HG03196 (cell line): Measurements from ENCODE around the gene PXDN.

ENCODE experiments used
- ATAC-seq: cut with Tn5 transposase; IDR thresholded peaks from one replicate; pipeline ENCODE4 v1.9.1; 2021; ENCODE audit not compliant: unreplicated experiment

Gene PXDN

DNA sequence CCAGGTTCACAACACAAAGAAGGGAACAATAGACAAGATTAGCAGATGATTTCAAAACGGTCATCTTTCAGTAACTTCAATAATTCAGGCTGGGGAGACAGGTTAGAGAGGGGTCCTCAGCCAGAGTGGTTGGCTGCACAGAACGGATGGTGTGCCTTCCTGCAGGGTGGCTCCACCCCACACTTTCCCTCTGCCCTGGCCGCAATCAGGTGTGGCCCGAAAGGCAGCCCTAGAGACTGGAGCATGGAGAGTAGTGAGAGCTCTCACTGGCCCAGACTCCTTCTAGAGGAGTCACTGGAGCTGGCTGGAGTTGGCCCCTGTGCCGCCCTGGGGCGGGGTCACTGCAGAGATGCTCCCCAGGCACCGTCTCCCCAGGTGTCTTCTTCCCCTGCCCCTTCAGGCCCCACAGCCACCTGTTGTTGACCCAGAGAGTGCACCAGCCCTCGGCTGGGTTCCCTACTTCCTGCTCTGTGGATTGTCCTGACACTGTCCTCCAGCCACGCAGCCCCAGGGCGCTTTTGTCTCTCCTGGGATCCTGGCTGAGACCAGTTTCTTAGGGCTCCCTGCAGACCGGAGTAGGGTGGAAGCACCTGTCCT is 126.8 kb downstream of the PXDN start:
- no peak for ATAC-seq

DNA sequence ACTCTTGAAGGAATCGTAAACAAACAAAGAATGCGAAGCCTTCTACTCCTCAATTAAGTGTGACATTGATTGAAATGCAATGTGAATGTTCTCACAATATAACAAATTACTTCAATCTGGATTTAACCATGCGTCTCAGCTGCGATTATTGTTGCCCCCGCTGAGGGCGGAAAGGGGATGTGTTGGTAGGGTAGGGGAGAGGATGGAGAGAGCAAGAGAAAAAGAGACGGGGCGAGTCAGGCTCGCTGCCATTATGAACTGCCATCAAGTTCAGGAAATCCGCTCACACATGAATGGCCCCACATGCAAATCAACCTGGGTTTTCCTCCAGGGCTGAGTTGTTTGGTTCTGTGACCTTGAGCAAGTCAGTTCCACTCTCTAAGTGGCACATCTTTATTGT is 129.8 kb downstream of the PXDN start:
- ATAC-seq: peak; percentile 53

DNA sequence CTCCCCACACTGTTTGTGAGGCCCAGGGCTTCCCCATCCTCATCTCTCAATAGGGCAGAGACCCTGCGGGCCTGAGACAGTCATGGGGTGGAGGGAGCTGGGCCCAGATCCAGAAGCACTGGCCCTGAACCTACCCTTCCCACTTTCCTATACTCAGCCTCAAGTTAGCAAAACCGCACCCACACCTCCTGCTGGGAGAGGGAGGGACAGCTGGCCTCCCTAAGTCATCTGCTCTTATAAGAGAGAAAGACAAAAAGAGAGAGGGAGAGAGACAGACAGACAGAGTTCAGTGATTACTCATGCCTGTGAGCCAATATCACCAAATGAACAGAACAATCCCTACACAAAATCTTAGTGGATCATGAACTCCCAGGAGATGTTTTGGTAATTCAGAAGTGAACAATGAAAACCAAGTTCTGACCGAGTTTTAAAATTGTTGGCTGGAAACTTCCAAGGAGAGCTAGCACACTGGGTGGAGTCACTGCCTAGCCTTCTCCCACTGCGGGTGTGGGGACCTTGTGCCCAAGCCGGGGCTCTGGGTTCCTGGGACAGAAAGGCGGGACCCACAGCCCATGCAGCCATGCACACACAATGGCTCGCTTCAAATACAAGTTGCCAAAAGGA is 130.5 kb downstream of the PXDN start:
- no peak for ATAC-seq

DNA sequence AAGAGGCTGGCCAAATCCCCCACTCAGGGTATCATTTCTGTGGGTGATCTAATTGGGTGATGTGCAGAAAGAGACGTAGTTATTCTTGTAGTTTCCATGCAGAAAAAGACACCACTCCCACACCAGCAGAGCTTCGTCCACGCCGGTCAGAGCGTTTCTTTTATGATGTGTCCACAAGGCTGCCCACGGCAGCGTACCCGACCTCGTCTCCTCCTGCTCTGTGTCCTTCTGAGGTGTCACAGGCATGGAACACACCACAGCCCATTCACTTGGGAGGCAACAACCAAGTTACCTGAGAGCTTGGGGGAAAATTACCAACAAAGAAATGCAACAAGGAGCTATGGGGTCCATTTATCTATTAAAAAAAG is 131.3 kb downstream of the PXDN start:
- ATAC-seq: no peak

DNA sequence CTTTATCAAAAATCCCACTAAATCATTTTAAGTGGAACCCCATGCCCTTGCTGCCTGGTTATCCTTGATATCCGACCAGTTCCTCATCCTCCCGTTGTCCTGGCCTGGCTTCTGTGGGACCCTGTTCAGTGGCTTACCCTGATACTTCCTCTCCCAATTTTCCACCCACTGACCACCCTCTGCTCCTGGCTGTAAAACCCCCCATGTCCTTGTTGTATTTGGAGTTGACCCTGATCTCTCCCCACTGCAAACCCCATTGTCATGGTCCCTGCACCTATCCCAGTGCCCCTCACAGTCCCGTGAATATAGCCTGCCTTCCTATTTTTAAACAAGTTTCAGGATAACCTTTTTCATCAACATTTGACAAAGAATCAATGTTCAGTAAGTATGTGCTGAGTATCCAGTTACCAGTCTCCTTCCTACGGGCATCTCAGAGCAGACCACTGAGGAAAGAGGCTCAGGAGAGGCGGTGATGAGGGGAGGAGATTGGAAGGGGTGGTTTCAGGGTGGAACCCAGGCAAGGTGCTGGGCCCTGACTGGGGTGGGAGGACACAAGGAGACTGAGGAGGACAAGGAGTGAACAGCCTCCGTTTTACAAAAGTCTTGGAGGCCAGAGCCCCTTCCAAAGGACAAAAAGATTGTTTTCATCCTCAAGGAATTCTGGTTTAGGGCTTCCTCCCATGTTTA is 131.8 kb downstream of the PXDN start:
- ATAC-seq: no peak

DNA sequence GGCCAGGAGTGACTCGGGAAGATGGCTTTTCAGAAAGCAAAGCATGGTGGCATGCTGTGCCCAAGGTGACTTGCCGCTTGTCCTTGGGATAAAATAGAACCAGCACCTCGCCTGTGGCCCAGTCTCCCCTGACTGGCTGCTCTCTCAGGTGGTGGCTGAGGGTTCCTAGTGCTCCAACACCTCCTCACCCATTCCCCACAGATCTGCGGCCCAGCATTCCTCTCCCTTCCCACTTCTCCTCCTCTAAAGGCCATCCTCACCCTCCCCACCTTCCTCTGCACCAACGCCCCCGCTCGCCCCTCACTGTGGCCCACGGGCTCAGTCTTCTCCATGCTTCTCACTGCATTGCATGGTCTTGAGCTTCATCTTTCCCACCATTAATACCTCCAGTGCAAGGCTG is 132.4 kb downstream of the PXDN start:
- ATAC-seq: no peak

DNA sequence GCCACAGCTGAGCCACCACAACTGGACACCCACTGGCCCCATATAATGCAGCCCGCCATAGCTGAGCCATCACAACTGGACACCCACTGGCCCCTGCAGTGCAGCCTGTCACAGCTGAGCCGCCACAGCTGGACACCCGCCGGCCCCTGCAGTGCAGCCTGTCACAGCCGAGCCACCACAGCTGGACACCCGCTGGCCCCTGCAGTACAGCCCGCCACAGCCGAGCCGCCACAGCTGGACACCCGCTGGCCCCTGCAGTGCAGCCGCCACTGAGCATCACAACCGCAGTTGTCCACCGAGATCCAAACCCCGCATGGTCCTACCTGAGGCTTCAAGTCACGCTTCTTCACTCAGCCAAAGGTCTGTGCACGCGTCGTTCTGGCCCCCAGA is 134.2 kb downstream of the PXDN start:
- ATAC-seq: no peak

DNA sequence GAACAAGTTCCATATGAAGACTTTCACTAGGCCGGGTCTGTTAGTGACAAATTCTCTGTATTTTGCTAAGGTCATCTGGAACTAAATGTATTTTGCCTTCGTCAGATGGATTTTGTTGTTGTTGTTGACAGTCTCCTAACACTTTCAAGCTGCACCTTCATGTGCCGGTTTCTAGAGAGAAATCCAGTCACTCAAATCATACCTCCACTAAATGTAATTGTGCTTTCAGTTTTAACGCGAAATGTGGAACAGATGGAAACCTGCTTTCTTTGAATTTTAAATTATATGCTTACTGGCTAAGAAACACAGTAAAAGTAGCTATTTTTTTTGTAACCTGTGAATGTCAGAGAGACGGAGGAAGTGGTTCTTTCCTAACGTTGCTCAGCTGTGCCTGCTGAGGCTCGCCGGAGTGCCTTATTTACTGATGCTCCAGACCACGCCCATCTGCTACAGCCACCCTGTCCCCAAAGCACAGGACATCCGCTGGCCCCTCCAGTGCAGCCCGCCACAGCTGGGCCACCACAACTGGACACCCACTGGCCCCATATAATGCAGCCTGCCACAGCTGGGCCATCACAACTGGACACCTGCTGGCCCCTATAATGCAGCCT is 134.7 kb downstream of the PXDN start:
- no peak for ATAC-seq

DNA sequence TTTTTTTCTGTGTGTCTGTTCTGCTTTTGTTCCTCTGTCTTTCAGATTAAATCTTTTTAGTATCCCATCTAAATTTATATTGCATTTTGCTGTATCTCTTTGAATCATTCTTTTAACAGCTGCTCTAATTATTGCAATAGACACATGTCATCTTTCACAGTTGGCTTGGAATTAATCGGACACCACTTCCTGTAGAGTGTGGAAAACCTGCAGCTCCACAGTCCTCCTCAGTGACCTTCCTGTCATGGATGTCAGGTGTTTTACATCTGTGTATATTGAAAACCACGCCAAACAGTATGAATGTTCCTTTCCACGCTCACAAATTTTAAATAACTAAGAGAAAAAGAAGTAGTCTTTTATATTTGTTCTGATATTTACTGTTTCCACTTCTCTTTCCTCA is 135.3 kb downstream of the PXDN start:
- no peak for ATAC-seq

DNA sequence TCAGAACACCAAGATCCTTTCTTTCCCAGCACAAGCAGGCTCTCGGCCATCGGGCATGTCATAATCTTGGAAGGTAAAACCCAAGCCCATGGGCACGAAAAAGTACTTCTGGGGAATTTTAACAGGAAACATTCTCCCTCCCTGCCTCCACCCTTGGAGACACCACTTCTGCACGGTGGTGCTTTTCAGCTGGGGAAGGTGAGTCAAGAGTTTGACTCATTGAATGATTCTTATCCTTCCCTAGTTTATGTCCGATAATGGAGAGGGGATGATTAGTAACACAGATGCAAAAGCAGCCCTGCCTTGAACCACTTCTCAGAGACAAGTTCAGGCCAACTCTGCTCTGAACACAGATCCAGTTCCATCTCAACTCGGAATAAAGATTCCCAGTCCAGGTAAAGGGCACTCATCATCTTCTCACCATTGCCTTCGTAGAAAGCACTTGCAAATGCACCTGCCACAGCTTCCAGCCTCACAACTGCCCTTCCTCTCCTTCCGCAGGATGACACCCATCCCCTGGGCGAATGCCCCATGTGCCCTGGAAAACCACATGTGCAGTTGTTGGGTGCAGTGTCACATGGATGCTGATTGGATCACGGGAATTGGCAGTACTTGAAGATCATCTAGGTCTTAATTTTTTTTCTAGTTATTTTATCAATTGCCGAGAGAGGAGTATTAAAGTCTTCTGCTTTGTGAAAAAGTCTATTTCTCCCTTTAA is 136.2 kb downstream of the PXDN start:
- no peak for ATAC-seq

DNA sequence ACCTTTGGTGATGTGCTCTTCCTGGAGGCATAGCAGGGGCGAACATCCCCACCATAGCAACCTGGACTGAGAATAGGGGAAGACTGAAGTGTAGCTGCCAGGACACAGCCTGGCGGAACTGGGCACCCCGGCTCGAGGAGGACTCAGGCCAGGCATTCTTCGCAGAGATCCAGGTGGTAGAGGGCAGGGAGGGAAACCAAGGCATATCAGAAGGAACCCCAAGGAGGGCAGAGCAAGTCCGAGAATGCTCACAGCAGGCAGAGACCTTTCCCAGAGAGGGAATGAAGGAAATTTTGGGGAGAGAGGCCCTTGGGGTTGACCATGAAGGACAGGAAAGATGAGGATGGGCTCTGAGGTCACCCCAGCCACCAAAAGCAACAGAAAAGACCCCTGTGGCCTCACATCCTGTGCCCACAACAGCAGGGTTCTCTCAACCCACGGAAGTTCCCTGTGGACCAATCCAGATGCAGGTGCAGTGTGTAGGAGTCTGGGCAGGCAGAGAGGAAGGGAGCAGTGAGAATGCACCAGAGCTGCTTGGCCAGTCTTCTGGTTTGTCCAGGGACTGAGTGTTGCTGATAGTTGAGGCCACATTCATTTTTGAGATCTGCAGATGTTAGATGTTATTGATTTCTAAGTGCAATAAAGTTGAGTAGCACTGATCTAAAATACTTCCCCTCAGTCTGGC is 136.9 kb downstream of the PXDN start:
- ATAC-seq: no peak

DNA sequence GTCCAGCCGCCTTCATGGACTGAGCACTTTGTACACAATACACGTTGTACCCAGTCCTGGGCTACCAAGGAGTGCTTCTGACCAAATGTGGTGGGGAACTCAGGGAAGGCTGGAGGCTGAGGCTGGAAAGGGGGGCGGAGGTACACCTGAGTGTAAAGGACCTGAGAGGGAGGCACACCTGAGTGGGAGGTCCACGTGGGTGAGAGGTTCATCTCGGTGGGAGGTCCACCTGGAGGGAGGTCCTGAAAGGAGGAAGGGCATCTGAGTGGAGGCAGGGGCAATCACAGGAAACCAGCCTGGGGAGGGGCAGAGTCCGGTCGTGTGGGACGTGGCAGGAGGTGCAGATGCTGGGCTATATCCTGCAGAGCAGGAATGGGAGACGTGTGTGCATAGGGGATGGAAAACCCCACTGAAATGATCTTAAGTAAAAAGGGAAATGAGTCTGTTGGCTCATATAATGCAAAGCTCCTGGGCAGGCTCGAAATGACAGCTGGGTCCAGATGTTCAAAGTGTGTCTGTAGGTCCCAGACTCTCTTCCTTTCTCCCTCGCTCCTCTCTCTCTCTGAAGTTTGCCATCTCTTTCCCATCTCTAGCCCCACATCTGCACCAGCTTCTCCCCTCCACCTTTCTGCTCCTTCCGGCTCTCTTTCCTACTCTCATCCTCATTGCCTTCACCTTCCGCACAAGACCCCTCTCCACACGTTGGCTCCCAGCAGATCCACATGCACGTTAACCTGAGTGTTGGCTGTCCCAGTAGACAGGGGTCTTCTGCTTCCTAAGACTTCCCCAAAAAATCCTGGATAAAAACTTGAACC is 137.7 kb downstream of the PXDN start:
- no peak for ATAC-seq

DNA sequence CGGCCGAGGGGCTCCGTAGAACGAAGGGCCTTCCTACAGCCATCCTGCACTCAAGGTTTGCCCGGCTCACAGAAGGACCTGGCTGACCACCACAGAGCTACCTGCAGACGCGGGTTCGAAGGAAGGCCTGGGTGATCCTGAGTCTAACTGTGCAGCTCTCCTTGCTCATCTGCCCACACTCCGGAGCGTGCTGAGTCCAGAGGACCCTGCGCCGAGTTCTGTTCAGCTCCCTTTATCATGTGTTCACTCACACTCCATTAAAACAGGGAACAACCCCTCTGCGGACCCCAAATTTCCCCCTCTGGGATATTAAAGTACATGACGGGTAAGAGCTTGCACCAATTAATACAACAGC is 138.3 kb downstream of the PXDN start:
- ATAC-seq: no peak

DNA sequence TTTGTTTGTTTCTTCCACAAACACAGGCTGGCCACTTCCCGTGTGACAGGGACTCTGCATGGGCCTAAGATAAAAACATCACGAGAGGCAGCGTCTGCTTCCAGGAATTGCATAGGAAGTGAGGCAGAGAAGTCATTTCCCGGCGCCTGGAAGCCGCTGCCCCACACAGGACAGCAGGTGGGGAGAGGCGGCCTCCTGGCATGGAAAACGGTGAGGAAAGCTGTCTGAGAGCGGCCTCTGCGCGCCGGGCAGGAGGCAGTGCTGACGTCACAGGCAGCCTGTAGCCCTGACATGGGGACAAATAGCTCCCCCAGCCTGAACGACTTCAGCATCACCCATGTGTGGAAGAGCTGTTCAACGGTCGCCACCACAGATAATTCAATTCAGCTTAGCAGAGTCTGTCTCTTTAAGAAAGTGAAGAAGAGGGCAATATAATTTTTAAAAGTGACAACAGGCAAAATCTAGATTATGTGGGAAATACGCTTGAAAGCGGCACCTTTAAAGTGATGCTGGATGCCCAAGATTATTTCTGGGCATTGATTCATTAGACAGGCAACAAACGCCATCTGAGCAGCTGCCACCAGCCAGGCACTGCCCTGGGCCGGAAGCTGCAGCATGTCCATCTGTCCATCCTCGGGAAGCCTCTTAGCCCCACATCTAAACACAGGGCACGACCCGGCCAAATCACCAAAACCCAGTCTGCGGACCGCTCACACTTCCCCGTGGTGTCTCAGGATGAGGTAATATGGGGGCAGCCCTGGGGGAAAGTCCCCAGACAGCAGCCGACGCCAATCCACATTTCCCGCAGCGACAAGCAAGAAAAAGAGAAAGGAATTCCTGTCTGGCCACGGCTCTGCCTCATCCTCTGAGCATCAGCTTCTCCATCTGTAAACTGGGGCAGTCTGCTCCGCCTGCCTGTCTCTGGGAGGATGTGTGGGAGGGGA is 138.9 kb downstream of the PXDN start:
- ATAC-seq: no peak

DNA sequence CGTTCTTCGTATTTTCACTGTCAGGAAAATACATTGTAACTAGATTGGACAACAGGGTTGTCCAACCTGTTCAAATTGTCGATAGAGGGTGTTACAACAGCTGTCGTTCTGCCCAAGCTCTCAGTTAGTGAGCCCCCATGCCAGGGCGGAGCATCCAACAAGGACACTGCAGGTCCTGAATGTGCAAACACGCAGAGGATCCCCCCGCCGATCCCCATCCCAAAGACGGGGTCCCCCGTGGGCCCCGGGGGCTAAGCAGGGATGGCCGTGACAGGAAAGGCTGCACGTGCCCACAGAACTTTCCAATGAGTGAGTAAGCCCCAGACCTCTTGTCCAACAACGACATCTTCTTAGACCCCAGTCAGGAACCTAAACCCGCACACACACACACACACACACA is 140.8 kb downstream of the PXDN start:
- ATAC-seq: no peak

DNA sequence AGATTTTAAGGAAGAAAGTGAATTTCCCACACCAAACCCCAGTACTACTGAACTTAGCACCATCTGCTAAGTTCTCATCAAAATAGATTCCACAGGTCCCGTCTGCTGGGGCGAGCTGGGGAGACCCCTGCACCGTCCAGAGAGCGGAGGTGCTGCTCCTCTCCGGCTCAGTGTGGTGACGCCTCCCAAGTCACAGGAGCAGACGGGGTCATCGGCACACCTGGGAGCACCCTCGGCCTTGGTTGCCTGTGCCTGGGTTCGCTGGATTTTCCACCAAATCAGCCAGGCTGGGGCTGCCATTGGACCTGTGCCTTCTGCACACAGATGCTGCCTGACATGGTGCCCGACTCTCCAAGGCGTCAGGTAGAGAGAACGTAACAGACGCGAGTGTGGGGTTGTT is 141.3 kb downstream of the PXDN start:
- ATAC-seq: no peak

DNA sequence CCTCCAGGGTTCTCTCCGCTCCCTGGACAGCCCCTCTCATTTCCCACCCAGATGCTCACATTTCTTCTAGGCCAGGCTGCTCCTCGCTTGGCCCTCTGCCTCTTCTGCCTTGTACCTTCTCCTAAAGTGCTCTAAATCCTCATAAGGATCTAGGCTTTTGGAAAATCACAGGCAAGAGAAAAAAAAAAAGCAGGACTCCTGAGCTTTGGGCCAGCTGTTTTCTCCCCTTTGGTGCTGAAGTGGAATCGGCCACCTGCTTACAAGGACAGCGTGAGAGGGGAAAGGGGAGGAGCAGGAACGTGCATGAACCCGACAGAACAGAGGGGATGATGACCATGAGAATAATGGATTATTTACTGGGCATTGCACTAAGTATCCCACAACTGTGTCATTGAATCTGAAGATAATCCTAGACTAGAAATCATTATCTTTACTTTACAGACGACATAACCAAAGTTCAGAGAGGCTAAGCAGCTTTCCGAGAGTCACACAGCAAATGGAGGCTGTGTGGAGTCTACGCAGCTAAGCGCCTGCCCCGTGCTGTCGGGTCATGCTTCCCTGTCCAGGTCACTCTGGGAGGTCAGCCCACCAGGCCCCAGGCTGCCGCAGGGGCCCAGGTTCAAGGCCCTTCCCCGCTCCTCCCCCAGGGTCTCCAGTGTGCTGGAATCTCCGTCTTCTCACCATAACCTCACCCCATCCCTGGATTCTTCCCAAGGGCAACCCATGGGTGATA is 141.9 kb downstream of the PXDN start:
- no peak for ATAC-seq

DNA sequence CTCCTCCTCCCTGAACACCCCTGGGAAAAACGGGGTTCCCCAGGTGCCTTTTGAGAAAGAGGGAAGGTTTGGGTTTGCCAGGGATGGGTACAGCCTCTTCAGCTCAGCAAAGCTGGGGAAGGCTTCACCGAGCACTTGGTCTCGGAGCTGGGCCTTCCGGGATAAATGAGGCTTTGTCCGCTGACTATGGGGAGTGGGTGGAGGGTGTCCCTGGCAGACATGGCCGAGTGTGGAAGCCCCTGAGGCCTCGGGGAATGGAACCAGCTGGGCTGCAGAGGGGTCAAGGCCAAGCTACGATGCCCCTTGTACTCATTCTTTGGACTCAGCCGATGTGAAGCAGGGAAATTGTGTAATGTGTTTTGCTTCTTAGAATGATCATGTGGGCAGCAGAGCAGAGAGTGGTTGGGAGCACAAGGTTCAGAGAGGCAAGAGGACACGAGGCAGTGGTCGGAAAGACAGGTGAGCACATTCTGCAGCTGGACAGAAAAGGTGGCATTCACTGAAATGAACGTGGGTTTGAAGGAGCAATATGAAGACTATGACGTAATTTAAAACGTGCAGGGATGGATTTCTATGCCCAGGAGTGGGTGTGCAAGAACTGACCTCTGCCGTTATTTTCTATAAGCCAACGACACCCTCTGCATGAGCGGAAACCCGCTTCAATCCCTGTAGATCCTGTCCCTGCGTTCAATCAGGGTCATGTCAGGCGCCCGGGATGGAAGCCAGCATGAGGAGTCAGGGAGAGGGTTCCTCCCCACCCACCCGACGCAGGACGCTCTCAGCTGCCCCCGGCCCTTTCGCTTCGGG is 142.6 kb downstream of the PXDN start:
- no peak for ATAC-seq
